HG02610 (cell line): Measurements from ENCODE around the gene PRKCZ.

ENCODE experiments used
- ATAC-seq: cut with Tn5 transposase; IDR thresholded peaks from one replicate; pipeline ENCODE4 v1.9.1; 2021; ENCODE audit warnings: mild to moderate bottlenecking, moderate library complexity; ENCODE audit not compliant: unreplicated experiment

PRKCZ gene

DNA sequence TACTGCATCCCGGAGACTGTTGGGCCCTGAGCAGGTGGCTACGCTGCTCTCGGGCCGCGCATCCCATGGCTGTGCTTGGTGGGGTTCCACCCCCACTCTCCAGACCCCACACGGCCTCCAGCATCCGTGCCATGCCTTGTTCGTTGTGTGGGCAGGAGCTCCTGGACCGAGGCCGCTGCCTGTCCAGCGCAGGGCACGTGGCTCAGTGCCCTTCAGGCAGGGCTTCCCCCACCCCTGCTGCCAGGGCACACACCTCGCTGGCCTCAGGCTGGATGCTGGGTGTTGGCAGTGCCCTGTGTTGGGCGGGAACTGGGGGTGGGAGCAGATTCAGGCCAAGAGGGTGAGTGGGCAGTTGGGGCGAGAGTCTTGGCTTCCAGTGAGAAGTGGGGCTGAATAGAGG lies 9.9 kb downstream of the PRKCZ start:
- ATAC-seq = no peak

DNA sequence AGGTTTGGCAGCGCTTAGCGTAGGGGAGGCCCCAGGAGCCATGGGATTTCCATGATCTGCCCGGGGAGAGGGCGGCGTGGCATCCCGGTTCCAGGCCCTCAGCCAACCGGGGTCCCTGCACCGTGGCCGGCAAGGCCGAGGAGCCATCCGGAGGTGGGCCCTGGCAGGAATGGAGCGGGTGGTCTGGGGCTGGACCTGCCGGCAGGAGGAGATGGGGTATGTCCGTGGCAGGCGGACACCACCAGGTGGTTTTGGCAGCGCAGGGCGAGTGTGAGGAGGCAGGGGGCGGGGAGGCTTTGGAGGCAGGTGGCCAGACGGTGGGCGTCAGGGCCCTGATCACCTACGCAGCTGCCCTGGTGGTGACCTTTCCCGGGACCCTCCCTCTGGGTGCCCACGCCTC lies 10.3 kb downstream of the PRKCZ start:
- ATAC-seq = no peak

GRCh38 chr1:2061065-2061778 lies 11.0 kb downstream of the PRKCZ start:
- no peak for ATAC-seq

GRCh38 chr1:2065699-2066098 lies 15.5 kb downstream of the PRKCZ start:
- no peak for ATAC-seq

GRCh38 chr1:2067393-2067792 lies 17.2 kb downstream of the PRKCZ start:
- no peak for ATAC-seq

GRCh38 chr1:2067981-2068380 lies 17.8 kb downstream of the PRKCZ start:
- no peak for ATAC-seq

DNA sequence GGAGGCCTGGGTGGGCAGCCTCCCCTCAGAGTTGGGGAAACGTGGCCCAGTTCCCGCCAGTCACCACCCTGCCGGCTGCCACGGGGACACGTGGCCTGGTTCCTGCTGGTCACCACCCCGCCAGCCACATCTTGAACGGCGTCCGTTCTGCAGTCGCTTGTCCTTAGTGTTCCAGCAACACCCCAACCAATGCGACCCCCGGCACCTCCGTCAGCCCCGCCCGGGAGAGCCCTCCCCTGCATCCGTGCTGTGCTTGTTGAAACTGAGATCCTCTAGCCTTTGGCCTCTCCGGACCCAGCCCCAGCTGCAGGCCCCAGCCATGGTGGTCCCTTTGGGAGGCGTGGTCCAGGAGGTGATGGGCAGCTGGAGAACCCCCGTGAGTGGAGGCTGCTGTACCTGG lies 18.7 kb downstream of the PRKCZ start:
- ATAC-seq = no peak

DNA sequence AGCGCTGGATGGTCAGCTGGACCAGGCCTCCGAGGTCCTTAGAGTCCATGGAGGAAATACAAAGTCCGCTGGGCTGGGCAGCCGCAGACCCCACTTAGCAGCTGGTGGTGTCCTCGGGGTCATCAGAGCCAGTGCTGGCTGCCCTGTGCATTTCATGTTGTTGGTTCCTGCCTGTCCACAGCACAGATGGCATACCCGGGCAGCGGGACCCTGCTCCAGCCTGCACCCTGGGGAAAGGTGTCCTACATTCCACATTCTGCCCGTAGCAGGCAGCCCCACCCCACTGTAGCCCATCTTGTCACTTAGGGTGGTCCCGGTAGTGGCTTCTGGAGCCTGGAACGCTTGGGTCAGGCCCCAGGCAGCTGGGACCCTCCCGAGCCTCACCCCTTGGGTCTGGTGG lies 19.8 kb downstream of the PRKCZ start:
- ATAC-seq = no peak

DNA sequence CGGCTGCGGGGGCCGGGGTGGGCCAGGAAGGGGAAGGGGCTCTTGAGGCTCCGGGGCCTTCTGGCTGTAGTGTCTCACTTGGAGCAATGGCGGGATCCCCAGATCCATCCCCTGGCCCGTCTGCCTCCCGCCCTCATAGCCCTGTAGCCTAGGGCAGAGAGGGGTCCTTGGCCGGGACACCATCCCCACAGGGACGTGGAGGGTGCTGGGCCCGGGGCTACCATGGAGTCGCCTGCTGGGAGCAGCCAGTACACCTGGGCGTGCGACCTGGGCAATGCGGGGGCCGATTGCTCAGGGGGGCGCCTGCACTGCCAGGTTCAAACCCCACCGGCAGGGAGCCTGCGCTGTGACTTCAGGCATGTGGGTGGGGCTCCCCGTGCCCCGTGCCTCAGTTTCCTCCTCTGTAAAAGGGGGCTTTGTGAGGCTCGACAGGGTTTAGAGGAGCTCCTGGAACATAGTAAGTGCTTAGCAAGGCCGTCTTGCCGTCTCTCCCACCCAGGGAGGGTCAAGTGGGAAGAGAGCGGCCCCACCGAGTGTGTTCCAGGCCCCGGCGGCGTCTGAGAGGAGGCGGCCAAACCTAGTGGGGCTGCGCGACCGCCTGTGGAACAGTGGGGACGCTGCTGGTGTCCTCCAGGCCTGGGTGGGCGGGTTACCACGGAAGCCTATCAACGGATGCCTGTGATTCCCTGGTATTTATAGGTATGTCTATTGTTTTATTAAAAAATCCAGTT lies 20.8 kb downstream of the PRKCZ start:
- ATAC-seq = no peak

- no peak for ATAC-seq
Measured at GRCh38 chr1:2072109-2072806, 22.0 kb downstream of the PRKCZ start.

DNA sequence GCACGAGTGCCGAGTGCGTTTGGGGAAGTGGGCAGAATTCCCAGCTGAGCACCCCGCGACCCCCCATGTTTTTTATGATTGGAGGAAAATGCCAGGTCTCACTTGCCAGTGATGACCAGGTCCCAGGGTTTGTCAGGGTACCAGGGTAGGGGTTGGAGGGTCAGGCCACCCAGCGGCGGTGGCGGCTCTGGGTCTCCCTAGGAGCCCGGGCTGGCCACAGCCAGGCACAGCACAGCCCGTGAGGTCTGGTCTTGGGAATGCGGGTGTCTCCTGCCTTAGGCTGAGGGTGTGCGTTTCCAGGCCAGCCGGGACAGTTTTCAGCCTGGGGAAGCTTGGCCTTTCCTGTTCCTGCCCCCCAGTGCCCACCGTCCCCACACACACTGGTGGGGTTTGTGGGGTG lies 22.7 kb downstream of the PRKCZ start:
- ATAC-seq = no peak

DNA sequence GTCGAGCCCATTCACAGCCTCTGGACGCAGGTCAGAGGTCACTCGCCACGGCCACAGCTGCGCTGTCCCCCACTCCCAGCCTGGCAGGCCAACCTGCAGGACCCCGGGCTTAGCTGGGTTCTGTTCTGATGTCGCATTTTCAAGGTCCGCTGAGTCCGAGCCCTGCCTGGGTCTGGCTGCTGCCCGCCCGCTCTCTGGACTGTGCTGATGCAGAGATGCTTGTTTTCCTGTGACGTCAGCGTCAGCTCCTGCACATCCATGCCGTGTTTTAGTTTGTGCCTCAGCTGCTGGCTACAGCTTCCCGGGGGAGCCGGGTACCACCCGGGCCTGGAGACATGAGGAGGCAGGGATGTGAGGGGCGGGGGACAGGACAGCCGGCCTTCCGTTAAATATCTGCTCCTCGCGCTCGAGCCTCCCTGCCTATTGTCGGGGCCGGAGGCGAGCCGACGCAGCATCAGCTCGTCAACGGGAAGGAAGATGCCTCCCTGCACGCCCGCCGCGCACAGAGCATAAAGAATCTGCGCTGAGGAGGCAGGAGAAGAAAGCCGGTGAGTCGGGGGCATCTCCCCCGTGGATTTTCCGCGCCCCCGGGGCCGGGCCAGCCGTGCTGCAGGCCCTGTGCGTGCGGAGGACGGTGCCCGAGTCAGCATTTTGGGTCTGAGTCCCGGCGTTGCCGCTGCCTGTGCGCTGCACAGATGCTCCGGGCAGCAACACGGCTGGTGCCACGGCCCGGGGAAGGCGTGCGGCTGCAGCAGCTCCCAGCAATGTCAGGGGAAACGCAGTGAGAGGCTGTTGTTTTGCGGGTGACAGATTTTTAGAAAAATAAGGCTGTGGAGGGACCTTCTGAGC lies 23.4 kb downstream of the PRKCZ start:
- no peak for ATAC-seq

DNA sequence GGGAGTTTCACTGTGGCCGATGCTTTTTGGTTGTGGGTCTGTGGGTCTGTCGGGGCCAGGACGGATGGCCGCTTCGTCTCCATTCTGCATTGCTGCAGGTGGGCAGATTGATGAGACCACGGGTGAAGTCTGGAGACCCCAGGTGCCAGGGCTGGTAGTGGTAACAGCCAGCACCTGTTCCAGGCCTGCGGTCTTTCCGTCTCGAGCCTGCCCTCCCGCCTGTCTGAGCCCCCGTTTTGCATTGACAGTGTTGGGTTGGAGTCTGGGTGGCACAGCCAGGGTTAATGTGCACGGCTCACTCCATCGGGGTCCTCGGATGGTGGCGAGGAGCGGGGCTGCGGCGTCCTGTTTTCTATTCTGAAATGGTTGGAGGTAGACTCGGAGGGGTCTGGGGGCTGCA lies 24.2 kb downstream of the PRKCZ start:
- ATAC-seq = no peak

- no peak for ATAC-seq
Measured at GRCh38 chr1:2074944-2075740, 24.9 kb downstream of the PRKCZ start.

DNA sequence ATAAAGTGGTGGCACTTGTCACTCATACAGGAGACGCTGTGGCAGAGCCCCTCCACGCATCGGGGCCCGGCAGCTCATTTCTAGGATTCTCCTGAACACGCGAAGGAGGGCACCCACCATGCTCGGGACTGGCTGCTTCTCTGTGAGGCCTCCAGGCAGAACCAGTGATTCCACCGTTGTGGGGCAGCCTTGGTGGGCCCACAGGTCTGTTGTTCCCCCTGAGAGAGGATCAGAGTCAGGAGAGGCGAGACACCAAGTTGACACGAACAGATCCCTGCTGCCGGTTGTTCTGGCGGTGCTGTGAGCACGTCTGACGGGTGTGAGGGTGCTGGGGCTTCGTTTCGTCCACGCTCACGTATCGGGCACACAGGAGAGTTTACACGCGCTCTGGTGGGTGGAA lies 26.6 kb downstream of the PRKCZ start:
- ATAC-seq = no peak

GRCh38 chr1:2078170-2078569 lies 28.0 kb downstream of the PRKCZ start:
- ATAC-seq = no peak

DNA sequence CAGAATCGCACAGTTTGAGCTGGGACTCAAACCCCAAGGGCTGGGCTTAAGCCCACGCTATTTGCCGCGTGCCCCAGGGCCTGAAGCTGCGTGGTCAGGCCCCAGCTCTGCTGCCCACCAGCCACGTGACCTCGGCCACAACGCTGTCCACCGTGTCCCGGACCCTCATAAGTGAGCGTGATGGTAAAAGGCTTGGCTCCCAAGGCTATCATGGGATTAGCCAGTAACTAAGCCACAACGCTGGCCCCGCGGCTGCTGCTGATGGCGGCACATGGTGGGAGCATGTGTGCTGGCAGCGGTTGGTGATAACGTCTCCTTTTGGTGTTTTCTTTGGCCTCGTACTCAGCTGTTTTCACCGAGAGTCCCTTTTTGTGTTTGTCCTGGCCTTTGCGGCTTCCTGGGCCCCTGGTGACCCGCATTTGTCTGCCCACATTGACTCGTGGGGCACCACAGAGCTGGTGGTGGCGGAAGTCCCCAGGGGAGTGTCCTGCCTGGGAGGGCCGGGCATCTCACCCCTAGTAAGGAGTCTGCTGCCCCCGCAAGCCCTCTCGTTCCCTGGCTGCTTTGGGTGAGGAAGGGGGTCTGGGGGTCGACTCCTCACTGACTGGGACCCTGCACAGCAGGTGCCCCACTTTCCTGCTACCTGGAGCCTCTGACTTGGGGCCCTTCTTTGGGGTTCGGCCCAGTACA lies 29.3 kb downstream of the PRKCZ start:
- no peak for ATAC-seq

- ATAC-seq = no peak
Measured at GRCh38 chr1:2080140-2080539, 29.9 kb downstream of the PRKCZ start.

GRCh38 chr1:2080884-2081283 lies 30.7 kb downstream of the PRKCZ start:
- ATAC-seq = no peak
